PC-3 (cell line): Measurements from ENCODE around the gene PTGR2.

Experiments used
- CTCF ChIP-seq: fragments of 300-600 bp; sonication (generic); conservative IDR thresholded peaks from 2 replicates; pipeline ENCODE4 v1.5.1; 2017; ENCODE audit warnings: antibody characterized with exemption, low read depth, mild to moderate bottlenecking, low read length
- EZH2 ChIP-seq: fragments of 300-600 bp; sonication (generic); IDR thresholded peaks from one replicate; pipeline ENCODE4 v1.6.1; 2017; ENCODE audit warnings: antibody characterized with exemption, mild to moderate bottlenecking, low read length; ENCODE audit not compliant: unreplicated experiment

GRCh38 chr14:73824536-73824935 is 27.1 kb upstream of the PTGR2 start:
- TF ChIP-seq EZH2 (no peak), CTCF (no peak)
